Suppressor macrophage (primary cell): ENCODE data around the gene MIF4GD.

Experiments
- DNase-seq, 4 experiments: peaks; one replicate each; pipeline ENCODE4 v3.0.0-alpha.2; 2020 to 2022

The MIF4GD gene

DNA sequence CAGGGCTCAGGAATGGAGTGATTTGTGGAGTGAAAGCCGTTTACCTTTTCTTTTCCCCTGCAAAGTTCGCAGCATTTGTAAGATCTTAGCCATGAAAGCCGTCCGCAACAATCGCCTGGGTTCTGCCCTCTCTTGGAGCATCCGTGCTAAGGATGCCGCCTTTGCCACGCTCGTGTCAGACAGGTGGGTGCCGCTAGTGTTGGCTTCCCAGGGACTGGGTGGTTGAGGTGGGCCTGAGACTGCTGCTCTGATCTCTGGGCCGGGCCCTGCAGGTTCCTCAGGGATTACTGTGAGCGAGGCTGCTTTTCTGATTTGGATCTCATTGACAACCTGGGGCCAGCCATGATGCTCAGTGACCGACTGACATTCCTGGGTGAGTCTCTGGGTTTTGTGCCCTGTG, 38.2 kb downstream of the MIF4GD start:
- no peak for DNase-seq

GRCh38 chr17:75231741-75232464, 39.1 kb downstream of the MIF4GD start:
- DNase-seq = no peak

DNA sequence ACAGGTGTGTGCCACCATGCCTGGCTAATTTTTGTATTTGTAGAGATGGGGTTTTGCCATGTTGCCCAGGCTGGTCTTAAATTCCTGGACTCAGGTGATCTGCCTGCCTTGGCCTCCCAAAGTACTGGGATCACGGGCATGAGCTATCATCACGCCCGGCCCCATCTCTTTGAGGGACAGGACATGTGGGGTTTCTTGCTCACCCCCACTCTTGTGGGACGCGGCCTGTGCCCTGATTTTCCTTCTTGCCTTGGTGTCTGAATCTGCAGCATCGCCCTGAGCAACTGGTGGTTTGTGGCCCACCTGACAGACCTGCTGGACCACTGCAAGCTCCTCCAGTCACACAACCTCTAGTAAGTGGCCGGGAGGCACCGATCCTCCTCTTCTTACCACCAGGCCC, 40.0 kb downstream of the MIF4GD start:
- DNase-seq = no peak

GRCh38 chr17:75228847-75229246, 42.2 kb downstream of the MIF4GD start:
- DNase-seq = peak; percentile 77 to 93 (median 90)

- DNase-seq = peak; percentile 94 to 99 (median 96)
These were observed 42.7 kb downstream of the MIF4GD start for GRCh38 chr17:75228305-75228704.

DNA sequence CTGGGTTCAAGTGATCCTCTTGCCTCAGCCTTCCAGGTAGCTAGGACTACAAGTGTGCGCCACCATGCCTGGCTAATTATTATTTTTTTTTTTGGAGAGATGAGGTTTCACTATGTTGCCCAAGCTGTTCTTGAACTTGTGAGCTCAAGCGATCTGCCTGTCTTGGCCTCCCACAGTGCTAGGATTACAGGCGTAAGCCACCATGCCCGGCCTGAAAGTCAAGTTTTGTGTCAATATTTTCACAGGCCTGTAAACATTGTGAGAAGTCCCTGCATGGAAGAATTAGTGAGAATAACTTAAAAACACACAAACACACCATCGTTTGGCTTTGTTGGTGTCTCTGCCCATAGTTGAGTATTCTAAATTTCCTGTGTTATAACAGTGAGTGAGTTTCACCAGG, 43.3 kb downstream of the MIF4GD start:
- DNase-seq = peak in 2 of 4 experiments; percentile 28

DNA sequence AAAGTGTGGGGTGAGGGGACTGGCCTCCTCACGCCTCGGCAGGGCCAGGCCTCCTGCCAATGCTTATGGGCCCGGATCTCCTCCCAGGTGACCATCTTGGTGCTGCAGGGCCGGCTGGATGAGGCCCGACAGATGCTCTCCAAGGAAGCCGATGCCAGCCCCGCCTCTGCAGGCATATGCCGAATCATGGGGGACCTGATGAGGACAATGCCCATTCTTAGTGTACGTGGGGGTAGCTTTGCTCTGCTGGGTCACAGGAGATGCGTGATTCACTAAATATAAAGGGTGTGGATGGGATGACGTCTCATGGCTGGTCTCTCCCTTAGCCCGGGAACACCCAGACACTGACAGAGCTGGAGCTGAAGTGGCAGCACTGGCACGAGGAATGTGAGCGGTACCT, 46.0 kb downstream of the MIF4GD start:
- no peak for DNase-seq

- no peak for DNase-seq
These were observed 51.2 kb downstream of the MIF4GD start for GRCh38 chr17:75219815-75220214.

DNA sequence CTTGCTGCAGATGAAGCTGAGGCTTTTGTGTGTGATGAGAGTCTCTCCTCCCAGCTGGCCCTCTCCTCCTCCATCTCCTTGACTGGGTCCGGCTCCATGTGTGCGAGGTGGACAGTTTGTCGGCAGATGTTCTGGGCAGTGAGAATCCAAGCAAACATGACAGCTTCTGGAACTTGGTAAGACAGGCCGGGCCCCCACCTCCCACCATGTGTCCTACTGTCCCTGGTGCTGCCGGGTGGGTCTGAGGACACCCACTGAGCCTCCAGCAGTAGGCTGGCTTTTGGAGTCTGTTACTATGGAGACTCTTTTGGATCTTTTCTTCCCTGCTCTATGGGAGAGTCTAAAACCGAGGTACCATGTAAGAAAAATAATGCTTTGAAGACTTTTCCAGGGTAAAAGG, 52.9 kb downstream of the MIF4GD start:
- DNase-seq = no peak
